ENCODE measurements around the gene FAM193B.
"Not testable (repeated sequence)": the region's sequence is repeated elsewhere in the genome, so short reads cannot be mapped to it uniquely, and the experiment has no call there.

Gene FAM193B

DNA sequence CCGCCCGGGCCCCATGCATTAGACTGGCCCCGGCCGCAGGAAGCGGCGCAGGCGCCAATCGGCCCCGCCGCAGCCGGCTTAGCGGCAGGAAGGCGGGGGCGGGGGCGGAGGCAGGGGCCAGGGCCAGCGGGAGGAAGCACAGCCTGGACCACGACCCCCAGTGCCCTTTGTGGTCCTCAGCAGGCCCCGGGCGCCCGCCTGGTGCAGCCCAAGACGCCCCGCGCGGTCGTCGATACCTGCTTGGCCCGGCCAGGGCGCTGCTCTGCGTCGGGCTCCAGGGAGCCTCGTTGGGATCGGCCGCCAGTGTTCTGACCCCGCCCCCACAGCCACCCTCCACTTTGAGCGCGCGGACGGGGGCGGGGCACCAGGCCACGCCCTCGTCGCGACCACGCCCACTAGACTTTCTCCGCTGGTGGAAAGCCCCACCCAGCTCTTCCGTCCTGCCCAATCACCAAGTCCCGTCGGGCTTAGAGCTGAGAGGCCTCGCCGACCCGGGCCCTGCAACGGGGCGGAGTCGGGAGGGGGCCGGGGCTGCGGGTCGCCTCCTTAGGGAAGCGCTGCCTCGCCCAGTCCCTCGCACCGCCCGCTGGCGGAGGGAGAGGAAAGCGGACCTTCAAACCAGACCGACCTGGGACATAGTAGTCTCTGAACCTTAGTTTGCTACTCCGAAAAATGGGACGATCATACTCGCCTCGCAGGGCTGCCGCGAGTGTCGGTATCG lies 56.9 kb downstream of the FAM193B start, which contains the start of gene PDLIM7:
PDLIM7 (minus strand) TSS at position 313 of the 721 bp plus-strand sequence. CDS start 1,092 bp downstream, outside the sequence.
- DNase-seq = peak; percentile 89

DNA sequence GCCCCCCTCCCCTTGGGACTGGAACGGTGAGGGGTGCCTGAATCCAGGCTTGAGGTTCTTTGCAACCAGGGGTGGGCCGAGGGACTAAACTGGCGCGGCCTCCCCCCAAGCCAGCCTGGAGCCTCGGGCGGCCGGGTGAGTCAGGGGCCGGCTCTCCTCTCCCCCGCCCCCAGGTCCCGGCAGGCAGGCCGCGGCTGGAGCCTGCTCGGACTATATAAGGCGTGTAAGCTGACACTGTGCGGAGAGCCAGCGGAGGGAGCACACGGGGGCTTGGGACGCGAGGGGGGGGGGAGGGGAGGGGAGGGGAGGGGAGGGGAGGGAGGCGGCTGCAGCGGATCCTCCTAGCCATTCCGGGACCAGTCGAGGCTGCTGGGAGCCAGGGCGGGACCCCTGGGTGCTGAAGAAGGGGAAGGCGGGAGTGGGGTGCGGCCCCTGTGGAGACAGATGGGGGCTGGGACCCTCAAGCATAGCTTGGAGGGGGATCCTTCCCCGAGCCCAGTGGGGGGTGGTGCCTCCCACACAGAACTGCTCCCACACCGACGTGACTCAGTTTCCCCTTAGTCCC lies 57.6 kb downstream of the FAM193B start:
- peak; percentile 53 for DNase-seq

DNA sequence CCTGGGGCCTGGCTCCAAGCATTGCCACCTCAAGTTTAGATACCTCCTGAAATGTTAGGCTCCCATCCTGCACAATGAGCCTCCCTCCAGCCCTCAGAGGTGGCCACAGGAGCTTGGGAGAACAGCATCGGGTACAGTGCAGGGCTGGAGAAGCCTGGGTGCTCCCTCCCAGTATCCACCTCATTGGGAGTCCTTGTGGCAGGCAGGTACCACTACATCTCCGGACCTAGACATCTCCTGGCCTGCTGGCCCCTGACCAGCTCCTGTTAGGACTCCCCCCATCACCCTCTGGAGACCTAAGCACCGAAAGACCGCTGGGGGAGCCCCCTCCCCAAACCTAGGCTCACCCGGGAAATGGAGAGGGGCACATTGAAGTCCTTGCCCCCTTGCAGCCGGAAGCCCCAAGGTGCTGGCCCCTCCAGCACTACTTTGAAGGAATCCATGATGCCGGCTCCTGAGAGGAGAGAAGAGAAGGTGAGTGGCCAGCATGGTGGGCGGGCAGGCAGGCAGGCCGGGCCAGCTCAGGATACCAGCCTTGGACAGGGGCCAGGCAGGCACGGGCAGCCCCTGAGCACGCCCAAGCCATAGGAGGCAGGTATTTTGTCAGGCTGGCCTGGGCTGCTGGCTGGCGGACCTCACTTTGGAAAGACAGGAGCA lies 58.2 kb downstream of the FAM193B start:
- peak; percentile 51 for DNase-seq

DNA sequence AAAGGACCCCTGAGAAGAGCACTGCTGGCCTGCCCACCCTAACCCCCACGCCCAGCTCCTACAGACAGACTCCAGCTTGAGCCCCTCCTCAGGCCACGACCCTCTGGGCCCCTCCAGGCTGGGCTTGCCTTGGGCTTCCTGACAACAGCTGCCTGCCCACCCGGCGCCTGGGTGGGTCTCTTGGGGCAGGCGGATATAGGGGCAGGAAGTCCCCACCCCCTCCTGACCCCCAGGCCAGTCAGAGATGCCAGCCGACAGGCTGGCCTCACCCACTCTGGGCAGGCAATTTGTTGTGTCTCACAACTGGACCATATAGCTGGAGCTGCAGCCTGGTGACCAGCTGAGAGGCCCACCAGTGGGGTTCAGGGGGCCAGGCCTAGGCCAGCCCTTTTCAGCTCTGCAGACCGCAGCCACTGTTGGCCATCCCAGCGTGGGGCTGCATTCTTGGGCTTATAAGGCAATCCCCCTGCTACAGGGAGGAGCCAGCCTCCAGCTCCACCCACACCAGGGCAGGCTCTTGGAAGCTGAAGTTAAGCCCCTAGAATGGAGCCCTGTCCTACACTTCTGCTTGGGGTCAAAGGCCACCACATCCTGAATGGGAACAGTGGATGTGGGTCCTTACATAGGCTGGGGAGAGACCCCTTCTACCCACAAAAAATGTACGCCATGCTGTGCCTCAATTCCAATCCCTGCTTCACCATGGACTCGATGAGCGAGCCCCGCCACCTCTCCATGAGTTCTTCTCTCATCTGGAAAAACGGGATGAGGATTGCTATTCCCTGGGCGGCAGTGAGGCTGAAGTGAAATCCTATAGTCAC lies 58.9 kb downstream of the FAM193B start:
- peak; percentile 51 for DNase-seq

DNA sequence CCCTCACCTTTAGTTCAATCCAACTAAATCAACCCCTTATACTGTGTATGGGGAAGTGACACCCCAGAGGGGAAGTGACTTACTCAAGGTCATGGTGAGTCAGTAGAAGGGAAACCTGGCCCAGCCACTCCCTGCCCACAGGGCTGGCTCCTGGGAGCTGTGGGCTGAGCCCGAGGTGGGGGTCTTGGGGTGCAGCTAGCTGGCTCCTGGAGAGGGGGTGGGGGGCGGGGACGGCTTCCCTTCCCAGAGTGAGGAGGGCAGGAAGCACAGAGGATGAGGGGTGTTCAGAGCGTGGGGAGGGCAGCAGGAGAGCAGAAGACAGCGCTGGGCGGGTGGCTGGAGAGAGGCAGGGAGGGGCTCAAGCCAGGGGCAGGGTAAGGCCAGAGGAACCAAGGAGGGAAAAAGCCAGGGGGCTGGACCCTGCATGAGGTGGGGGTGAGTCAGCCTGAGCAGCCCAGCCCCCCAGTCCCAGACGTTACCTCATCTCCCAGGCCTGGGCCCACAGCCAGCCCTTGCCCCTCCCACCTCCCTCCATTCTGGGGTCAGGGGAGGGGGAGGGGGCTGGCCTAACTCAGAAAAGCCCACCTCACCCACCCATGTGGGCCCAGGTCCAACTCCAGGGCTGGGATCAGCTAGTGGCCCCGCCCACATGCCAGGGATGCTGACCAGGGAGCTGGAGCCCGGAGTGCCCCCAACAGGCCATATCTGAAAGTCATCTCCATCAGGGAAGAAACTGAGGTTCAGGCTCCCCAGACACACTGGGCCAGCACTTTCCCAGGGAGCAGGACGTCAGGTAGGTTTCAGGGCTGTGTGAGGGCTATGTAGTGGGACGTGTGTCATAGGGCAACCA lies 59.8 kb downstream of the FAM193B start:
- DNase-seq = peak; percentile 76

DNA sequence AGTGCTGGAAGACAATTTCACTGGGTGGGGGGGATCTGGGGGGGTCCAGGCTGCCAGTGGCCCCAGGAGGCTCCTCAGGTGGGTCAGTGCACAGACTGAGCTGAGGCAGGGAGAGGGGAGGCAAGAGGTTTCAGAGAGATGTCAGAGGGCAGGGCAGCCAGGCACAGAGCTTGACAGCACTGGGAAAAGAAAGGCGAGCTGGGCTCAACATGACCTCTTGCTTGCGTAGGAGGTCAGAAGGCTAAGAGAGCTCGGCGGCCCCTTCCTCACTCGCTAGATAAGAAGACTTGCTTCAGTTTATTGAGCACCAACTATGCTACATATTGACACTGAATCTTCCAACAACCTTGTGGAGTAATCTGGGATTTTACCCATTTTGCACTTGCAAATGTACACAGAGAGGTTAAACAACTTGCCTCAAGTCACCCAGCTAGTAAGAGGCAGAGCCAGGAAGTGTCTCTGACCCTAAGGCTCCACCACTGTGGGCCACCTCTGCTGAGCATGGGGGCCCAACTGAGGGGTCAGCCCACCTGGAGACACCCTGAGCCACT lies 60.5 kb downstream of the FAM193B start:
- no peak for DNase-seq

DNA sequence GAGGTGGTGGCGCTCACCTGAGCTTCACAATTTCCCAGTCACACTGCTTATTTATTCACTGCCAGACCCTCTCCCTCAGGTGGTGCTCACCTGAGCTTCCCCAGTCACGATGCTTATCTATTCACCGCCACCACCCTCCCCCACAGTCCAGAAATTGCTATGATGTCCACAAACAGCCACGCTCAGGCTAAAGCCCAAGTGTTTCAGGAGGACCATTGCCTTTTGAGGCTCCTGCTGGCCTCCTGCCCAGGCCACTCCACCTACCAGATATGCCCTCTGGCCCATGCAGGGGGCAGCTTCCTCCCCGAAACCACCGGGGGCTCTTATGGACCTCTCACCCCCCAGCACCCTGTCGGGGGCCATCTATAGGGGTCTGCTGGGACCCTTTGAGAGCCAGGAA lies 61.5 kb downstream of the FAM193B start:
- DNase-seq = no peak

DNA sequence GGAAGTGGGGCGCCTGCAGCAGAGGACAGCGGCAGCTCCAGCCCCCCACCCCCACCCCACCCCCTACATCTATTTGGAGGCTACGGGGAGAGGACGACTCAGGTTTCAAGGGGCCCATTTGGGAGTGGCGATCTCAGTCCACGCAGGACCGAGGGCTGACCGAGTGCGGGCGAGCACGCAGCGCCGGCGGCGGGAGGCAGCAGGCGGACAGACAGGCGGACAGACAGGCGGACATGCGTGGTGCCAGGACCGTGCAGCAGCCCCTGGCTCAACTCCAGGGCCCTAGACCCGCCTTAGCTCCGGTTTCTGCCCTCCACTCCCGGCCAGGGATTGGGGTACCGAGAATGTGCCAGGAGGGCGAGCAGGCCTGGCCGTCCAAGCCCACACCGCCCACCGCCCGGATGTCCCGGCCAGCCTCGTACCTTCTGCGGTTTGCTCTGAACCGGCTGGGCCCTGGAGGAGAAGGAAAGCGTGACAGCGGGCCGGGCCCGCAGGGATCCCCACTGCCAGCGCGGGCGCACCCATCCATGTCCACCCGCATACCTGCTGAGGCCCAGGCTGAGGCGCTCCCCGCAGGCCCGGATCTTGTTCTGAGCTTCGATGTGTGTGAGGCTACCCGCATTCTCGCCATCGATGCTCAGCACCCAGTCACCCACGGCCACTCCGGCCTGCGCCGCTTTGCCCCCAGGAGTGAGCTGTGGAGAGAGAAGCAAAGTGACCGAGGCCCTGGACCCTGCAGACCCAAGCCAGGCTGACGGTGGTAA lies 62.2 kb downstream of the FAM193B start:
- DNase-seq = no peak

DNA sequence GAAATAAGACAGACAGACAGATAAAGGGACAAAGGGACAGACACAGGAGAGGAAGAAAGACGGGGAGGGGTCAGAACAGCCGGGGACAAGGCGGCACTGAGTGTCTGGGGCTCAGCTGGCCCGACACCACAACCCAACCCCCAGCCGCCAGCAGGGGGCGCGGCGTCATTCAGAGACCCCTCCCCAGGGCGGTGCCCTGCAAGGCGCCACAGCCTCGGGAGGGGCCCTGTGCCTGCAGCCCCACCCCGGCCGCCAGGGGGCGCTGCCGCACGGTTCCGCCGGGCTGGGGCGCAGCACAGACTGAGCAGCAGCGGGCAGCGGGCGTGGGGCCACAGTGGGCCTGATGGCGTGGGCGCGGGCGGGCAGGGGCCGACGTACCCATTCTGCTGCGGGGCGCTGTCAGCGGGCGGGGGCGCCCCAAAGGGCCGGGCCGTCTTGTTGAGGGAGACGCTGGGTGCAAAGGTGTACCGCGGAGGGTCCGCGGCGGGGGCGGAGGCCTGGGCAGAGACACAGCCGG lies 62.9 kb downstream of the FAM193B start:
- peak; percentile 33 for DNase-seq

DNA sequence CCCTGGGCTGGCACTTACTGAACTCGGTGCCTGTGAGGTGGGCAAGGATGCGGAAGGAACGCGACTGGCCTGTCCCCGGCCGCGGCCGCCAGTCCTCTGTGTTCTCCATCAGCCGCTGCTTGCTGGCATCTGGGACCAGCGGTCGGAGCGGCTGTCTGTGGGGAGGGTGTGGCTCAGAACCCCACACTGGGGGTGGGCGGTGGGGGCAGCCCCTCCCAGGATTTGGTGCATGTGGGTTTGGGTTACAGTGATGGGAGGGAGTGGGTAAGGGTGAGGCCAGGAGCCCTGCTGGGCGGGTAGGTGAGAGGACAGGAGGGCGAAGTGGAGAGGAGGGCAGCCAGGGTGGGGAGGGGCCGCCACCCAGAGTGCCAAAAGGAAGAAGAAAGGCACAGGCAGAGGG lies 63.4 kb downstream of the FAM193B start:
- no peak for DNase-seq

DNA sequence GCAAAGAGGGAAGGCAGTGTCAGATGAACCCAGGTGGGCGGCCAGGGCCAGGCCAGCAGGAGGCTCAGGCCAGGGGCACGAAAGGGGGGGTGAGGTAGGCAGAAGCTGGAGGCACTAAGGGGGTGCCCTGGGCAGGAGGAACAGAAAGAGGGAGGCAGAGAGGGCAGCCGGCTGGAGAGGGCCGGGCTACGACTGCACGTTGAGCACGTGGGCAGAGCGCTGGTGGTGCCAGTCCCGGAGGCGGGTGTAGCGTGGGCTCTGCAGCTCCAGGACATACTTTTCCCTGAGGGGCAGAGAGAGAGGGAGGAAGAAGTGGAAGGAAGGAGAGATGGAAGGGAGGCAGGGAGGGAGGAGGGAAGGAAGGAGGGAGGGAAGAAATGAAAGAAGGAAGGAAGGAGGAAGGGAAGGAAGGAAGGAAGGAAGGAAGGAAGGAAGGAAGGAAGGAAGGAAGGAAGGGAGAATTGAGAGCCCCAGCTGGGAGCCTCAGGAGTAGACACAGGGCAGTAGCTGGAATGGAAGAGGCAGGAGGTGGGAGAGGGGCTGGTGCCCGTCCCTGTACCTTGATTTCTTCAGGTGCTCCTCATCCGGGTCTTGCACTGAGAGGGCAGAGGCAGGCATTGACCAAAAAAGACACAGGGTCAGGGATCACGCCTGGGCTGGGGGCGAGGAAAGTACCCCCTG lies 63.9 kb downstream of the FAM193B start:
- no peak for DNase-seq

DNA sequence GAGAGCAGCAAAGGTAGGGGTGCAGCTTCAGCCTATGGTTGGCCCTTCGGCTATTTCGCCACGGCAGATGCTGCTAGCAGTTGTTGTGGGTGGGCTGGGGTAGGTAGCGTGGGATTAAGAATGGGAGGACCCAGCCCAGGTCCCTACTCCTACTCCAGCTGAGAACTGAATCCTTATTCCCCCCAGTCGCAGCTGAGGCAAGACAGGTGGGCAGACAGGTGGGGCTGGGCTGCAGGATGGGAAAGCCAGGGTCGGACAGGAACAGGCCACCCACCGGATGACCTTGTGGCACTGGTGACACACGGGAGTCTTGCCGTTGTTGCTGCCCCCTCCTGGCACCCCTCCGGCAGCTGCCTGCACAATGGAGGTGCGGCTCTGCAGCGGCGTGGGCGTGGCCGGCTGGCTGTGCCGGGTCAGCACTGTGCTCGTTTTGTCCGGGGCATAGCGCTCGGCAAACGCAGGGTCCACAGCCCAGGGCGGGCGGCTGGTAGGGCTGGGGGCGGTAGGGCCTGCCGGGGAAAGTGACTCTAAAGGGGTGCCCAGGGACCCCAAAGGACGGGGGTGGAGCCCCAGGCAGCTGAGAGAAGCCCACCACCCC lies 65.1 kb downstream of the FAM193B start:
- DNase-seq = no peak

DNA sequence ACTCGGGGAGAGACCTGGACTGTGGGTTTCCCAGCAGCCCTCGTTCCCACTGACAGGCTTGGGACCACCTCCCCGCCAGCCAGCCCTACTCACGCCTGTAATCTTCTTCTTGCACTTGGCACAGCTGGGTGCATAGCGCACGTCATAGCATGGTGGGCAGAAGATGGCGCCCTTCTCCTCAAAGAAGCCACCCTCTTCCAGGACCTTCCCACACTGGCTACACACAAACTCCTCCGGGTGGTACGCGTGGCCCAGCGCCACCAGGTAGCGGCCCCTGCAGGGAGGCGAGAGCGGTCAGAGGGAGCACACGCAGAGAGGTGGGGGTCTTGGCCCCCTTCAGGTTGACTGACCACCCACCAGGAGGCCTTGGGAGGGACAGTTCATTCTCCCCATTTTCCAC lies 66.4 kb downstream of the FAM193B start:
- DNase-seq = no peak

DNA sequence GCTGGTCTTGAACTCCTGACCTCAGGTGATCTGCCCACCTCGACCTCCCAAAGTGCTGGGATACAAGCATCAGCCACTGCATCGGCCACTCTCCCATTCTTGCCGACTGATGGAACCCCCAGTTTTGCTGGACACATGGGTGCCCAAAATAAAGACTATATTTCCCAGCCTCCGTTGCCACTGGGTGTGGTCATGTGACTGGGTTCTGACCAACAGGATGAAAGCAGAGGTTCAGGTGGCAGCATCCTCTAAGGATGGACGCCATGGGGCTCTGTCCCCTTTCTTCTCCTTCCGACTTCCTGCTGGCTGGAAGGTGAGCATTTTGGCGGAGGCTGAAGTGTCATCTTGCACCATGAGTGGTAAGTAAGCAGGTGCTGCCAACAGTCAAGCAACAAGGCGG lies 67.2 kb downstream of the FAM193B start:
- no peak for DNase-seq

DNA sequence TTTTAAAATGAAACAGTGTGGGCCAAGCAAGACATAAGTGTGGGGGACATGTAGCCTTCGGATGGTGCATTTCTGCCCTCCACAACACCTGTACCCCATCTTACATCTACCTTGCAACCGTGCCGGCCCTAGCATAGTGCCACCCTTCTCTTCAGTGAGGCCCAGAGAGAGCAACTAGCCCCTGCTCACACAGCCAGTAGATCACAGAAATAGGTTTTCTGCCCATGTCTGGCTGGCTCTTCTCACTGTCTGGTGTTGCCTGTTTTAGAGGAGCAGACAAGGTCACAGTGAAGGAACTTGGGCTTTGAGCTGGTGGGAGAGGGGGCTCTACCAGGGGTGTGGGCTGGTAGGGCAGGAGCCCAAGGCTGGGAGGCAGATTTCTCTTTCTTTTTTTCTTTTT lies 68.1 kb downstream of the FAM193B start:
- no peak for DNase-seq

DNA sequence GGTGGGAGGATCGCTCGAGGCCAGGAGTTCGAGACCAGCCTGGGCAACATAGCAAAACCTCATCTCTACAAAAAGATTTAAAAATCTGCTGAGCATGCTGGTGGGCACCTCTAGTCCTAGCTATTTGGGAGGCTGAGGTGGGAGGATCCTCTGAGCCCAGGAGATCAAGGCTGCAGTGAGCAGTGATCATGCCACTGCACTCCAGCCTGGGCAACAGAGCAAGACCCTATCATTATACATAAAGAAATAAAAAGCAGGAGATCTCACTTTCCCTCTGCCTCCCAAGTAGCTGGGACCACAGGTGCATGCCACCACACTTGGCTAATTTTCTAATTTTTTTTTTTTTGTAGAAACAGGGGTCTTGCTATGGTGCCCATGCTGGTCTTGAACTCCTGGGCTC lies 68.6 kb downstream of the FAM193B start:
- DNase-seq = not testable (repeated sequence)

DNA sequence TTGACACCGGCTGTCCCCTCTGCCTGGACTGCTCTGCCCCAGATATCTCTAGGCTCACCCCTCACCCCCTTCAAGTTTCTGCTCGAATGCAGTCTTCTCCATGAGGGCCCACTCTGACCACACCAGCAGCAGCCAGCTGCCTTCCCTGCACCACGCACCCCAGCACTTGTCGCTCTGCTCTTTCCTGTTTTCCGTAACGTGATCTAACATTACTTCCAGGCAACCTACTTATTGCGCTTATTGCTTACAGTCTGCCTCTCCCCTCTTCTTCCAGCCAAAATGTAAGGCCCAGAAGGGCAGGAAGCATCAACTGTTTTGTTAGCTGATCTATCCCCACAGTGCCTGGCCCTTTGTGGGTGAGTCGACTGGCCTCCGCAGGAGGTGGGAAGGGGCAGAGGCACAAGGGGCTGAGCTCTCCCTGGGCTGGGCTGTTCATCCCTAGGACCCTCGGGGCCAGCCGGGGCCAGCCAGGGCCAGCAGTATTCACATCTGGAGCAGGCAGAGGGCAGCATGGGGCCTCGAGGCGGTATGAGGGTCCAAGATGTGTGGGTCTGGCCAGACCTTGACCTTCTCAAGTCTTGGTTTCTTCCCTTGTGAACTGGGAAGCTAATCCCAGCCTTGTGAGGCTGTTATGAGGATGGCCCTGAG lies 69.3 kb downstream of the FAM193B start:
- no peak for DNase-seq

DNA sequence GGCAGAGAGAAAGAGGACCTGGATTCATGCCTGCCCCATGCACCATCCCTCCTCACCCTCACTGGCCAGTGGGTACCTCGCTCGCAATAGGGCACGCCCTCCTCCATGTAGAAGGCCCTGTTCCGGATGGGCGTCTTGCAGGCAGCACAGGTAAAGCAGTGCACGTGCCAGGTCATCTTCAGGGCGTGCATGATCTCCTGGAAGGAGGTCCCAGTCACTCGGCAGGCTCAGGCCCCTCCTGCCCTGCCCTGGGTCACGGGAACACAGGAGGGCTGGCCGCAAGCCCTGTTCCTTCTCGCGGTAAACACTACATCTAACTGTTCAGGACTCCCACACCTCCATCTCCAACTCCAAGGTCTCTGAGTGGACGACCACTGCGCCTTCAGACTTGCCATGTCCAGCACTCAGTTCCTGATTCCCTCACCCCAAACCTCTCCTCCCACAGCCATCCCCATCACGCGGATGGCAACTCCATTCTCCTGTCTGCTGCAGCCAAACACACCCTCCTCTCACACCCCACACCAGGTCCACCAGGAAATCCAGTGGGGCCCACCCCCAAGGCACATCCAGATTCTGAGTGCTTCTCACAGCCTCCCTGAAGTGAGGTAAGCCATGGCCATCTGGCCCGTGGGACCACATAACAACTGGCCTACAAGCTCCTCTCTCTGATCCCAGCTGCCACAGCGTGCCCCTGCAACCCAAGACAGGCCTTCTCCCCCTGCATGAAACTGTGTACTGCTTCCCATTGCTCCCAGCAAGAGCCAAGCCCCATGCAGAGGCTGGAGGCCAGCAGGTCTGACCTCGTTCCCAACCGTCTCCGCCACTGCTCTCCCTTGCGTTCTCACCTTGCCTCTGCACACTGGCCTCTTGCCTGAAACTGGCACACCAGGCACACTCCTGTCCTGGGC lies 70.1 kb downstream of the FAM193B start:
- no peak for DNase-seq

All from T1000 (cell line).